Fibroblast of the aortic adventitia (primary cell): ENCODE measurements around the gene LRRC3C. TPM values are rescaled to one million over a fixed set of nuclear protein-coding genes. Genes with fewer than 3 reads are reported as not detected.

Source experiments
- DNase-seq: peaks from one replicate; pipeline ENCODE4 v3.0.0-alpha.2; 2010; ENCODE audit warnings: low read depth
- H3K4me3 ChIP-seq: 2 replicates; pipeline ENCODE4 v1.5.1; 2011; ENCODE audit warnings: low read depth, mild to moderate bottlenecking, control low read depth, low read length, moderate library complexity
- total RNA-seq: library from RNA; depleted of rRNA; stranded (reverse); fragments of >200 nt; gene quantifications from 2 replicates; pipeline ENCODE4 v1.2.3, GENCODE V29; 2012; ENCODE audit warnings: low replicate concordance
- TF ChIP-seq, protein P1 (sequence below): IDR thresholded peaks from 2 replicates; pipeline ENCODE4 v1.5.1; 2011; ENCODE audit warnings: mild to moderate bottlenecking, low read length, control low read depth, inconsistent platforms; ENCODE audit not compliant: insufficient read depth

The LRRC3C gene
- total RNA-seq, 1 donor = not detected

GRCh38 chr17:39969375-39969774, 41.8 kb downstream of the LRRC3C start:
- no peak for DNase-seq
- H3K4me3 ChIP-seq = no peak overlapping the region
- TF ChIP-seq, protein P1, sequence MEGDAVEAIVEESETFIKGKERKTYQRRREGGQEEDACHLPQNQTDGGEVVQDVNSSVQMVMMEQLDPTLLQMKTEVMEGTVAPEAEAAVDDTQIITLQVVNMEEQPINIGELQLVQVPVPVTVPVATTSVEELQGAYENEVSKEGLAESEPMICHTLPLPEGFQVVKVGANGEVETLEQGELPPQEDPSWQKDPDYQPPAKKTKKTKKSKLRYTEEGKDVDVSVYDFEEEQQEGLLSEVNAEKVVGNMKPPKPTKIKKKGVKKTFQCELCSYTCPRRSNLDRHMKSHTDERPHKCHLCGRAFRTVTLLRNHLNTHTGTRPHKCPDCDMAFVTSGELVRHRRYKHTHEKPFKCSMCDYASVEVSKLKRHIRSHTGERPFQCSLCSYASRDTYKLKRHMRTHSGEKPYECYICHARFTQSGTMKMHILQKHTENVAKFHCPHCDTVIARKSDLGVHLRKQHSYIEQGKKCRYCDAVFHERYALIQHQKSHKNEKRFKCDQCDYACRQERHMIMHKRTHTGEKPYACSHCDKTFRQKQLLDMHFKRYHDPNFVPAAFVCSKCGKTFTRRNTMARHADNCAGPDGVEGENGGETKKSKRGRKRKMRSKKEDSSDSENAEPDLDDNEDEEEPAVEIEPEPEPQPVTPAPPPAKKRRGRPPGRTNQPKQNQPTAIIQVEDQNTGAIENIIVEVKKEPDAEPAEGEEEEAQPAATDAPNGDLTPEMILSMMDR = no peak

DNA sequence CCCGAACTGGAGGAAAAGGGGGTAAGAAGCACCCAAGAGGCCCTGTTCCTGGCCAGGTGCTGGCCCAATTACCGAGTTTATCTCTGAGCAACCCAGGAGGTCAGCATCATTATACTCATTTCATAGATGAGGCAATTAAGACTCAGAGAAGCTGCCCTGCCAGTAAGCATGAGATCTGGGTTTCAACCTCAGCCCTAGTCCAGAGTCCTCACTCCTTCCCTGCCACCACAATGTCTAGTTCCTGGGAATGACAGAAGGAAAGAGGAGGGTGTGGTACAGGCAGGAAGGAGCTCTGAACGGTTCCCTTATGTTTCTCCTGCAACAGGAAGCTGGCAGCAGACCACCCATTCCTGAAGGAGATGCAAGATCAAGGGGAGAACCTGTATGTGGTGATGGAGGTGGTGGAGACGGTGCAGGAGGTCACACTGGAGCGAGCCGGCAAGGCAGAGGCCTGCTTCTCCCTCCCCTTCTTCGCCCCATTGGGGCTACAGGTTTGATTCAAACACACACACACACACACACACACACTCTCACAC, 42.7 kb downstream of the LRRC3C start:
- DNase-seq = no peak
- TF ChIP-seq, protein P1 = no peak
- H3K4me3 ChIP-seq = no peak overlapping the region

- H3K4me3 ChIP-seq = no peak overlapping the region
- no peak for DNase-seq
- TF ChIP-seq, protein P1 = no peak
Observed at GRCh38 chr17:39971076-39971603, 43.6 kb downstream of the LRRC3C start.

- peak; percentile 28 for DNase-seq
- TF ChIP-seq, protein P1 = no peak
- peak overlapping the region; percentile 18 for H3K4me3 ChIP-seq
Observed at GRCh38 chr17:39972271-39972670, 44.7 kb downstream of the LRRC3C start.

DNA sequence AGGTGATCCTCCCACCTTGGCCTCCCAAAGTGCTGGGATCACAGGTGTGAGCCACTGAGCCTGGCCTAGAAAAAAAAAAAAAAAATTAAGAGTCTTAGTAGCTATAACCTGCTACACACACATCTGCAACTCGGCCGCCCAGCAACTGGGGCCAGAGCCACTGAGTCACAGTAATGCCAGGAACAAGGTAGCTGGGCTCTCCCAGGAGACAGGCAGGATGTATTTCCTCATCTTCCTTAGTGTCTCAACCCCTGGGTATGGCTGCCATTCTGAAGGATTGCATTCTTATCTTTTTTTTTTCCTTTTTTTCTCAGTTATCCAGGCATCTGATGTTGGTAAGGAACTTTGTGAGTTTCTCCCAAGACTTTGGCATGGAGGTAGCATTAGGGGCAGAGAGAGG, 46.0 kb downstream of the LRRC3C start:
- no peak for DNase-seq
- TF ChIP-seq, protein P1 = no peak
- H3K4me3 ChIP-seq = no peak overlapping the region

DNA sequence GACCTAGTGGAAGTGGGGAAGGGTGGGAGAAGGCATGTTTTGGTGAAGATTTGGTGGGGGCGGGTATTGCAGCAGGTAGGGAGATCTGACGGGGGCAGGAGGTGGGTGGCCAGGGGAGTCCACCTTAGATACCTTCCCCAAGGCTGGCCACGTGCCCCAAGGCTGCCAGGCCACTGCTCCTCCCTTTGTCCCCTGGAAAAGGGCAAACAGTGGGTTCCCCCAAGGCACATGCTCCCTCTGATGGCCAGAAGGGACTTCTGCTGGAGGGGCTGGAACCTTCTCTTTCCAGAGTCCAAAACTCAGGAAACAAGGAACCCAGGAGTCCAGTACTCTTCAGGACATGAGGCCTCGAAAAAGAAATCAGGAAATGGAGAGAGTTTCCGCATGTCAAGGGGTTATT, 46.9 kb downstream of the LRRC3C start:
- no peak for DNase-seq
- no peak overlapping the region for H3K4me3 ChIP-seq
- TF ChIP-seq, protein P1 = no peak

GRCh38 chr17:39975801-39976200, 48.3 kb downstream of the LRRC3C start:
- TF ChIP-seq, protein P1 = no peak
- DNase-seq = no peak
- H3K4me3 ChIP-seq = no peak overlapping the region
